GM19463 (cell line): ENCODE data around the gene CABCOCO1.

ENCODE experiments used
- ATAC-seq: cut with Tn5 transposase; IDR thresholded peaks from one replicate; pipeline ENCODE4 v1.9.1; 2021; ENCODE audit warnings: mild to moderate bottlenecking, moderate library complexity; ENCODE audit not compliant: unreplicated experiment

The CABCOCO1 gene

GRCh38 chr10:61662794-61663259 is at the start of gene CABCOCO1:
Gene CABCOCO1 (plus strand): TSS chr10:61662929. CDS start chr10:61662973, 44 bp downstream.
- ATAC-seq: no peak

GRCh38 chr10:61613665-61614064 is 49.1 kb upstream of the CABCOCO1 start:
- no peak for ATAC-seq

GRCh38 chr10:61616611-61617010 is 46.1 kb upstream of the CABCOCO1 start:
- no peak for ATAC-seq

GRCh38 chr10:61617180-61617579 is 45.5 kb upstream of the CABCOCO1 start:
- ATAC-seq: no peak

- no peak for ATAC-seq
Measured at GRCh38 chr10:61617586-61617985, 45.1 kb upstream of the CABCOCO1 start.

GRCh38 chr10:61618388-61618961 is 44.3 kb upstream of the CABCOCO1 start:
- ATAC-seq: no peak

GRCh38 chr10:61620506-61620905 is 42.2 kb upstream of the CABCOCO1 start:
- ATAC-seq: no peak

- ATAC-seq: no peak
Measured at GRCh38 chr10:61621605-61622051, 41.1 kb upstream of the CABCOCO1 start.

- no peak for ATAC-seq
Measured at GRCh38 chr10:61623161-61623560, 39.6 kb upstream of the CABCOCO1 start.

GRCh38 chr10:61626209-61626608 is 36.5 kb upstream of the CABCOCO1 start:
- no peak for ATAC-seq

GRCh38 chr10:61627266-61627665 is 35.5 kb upstream of the CABCOCO1 start:
- ATAC-seq: no peak

GRCh38 chr10:61628151-61628874 is 34.4 kb upstream of the CABCOCO1 start:
- ATAC-seq: no peak

GRCh38 chr10:61628875-61629513 is 33.7 kb upstream of the CABCOCO1 start:
- ATAC-seq: no peak

GRCh38 chr10:61629576-61629975 is 33.2 kb upstream of the CABCOCO1 start:
- ATAC-seq: no peak

GRCh38 chr10:61632057-61632670 is 30.6 kb upstream of the CABCOCO1 start:
- no peak for ATAC-seq

- no peak for ATAC-seq
Measured at GRCh38 chr10:61633665-61634064, 29.1 kb upstream of the CABCOCO1 start.

- ATAC-seq: no peak
Measured at GRCh38 chr10:61634746-61635145, 28.0 kb upstream of the CABCOCO1 start.

GRCh38 chr10:61635471-61635870 is 27.3 kb upstream of the CABCOCO1 start:
- ATAC-seq: no peak

GRCh38 chr10:61635932-61636331 is 26.8 kb upstream of the CABCOCO1 start:
- no peak for ATAC-seq

- no peak for ATAC-seq
Measured at GRCh38 chr10:61639952-61640351, 22.8 kb upstream of the CABCOCO1 start.

- no peak for ATAC-seq
Measured at GRCh38 chr10:61640856-61641255, 21.9 kb upstream of the CABCOCO1 start.
